Colonic mucosa (tissue), 4 donors: ENCODE measurements around the gene CES3. TPM values are rescaled to one million over a fixed set of nuclear protein-coding genes. Genes with fewer than 3 reads are reported as not detected.

ENCODE experiments used
- DNase-seq: peaks from one replicate; pipeline ENCODE4 v3.0.0-alpha.2; 2020
- H3K27ac ChIP-seq: fragments of 200-600 bp; one replicate; pipeline ENCODE4 v1.8.0; 2021
- H3K27me3 ChIP-seq: fragments of 200-600 bp; one replicate; pipeline ENCODE4 v1.8.0; 2021
- H3K36me3 ChIP-seq: fragments of 200-600 bp; one replicate; pipeline ENCODE4 v1.8.0; 2021
- H3K4me1 ChIP-seq: fragments of 200-600 bp; one replicate; pipeline ENCODE4 v1.8.0; 2021; ENCODE audit warnings: mild to moderate bottlenecking
- H3K4me3 ChIP-seq: fragments of 200-600 bp; one replicate; pipeline ENCODE4 v1.8.0; 2021
- H3K9ac ChIP-seq, 2 donors: one replicate each; pipeline ENCODE4 v1.7.0; 2013; ENCODE audit warnings: control low read depth in 2 of 2, low read depth in 2 of 2, low read length in 2 of 2
- H3K9me3 ChIP-seq: fragments of 200-600 bp; one replicate; pipeline ENCODE4 v1.8.0; 2021
- intact Hi-C: fragments of 100-400 bp; cut with DNase I; formaldehyde crosslinking; loops from one replicate; pipeline ENCODE4 v1.14.1; 2022
- total RNA-seq, 2 donors: library from RNA; stranded (reverse); fragmentation: NEBNext Ultra II Directional in 1 of 2; extraction: Animal tissue kit (Norgen Biotek cat#: 25700) in 1 of 2; gene quantifications; one replicate each; pipeline ENCODE4 v1.2.1, GENCODE V29; 2021
- TF ChIP-seq, protein P1 (sequence below): fragments of 200-600 bp; IDR thresholded peaks from one replicate; pipeline ENCODE4 v1.8.0; 2022; ENCODE audit warnings: antibody characterized with exemption, mild to moderate bottlenecking
- donor health status: healthy.
- donor health status: DM: no; HTN: no; CAD: no.
- donor health status: DM: no; HTN: no; CAD: no.

Gene CES3
- total RNA-seq, 2 donors from 2014 or later = 136 to 169 TPM

DNA sequence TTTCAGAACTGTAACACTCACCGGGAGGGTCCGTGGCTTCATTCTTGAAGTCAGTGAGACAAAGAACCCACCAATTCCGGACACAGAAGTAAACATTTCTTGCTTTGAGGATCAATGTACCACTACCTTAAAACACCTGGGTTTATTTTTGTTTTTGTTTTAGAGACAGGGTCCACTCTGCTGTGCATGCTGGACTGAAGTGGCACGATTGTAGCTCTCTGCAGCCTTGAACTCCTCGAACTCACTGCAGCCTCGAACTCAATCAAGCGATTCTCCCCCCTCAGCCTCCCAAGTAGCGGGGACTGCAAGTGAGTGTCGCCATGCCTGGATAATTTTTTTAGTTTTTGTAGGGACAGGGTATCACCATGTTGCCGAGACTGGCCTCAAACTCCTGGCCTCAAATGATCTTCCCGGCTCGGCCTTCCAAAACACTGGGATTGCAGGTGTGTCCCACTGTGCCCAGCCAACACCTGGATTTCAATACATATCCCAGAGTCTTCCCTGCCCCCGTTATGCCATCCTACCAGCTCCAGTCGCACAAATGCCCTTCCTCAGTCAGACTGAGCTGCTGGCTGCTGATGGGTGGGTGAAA is 14.3 kb downstream of the CES3 start:
- intact Hi-C loops = loop anchor here (5.0 to 10.0 kb wide), 2 partner anchors 182 to 209 kb away; partner anchors contain the start of genes FBXL8, MATCAP1 and TRADD
- Histone ChIP-seq H3K9ac (no peak overlapping the region), H3K27me3 (no peaks in the 10 kb centered on the region), H3K36me3 (no peaks in the 10 kb centered on the region), H3K4me1 (no peaks in the 10 kb centered on the region), H3K27ac (no peak overlapping the region), H3K4me3 (no peak overlapping the region), H3K9me3 (no peaks in the 10 kb centered on the region)
- no peak for DNase-seq
- TF ChIP-seq, protein P1, sequence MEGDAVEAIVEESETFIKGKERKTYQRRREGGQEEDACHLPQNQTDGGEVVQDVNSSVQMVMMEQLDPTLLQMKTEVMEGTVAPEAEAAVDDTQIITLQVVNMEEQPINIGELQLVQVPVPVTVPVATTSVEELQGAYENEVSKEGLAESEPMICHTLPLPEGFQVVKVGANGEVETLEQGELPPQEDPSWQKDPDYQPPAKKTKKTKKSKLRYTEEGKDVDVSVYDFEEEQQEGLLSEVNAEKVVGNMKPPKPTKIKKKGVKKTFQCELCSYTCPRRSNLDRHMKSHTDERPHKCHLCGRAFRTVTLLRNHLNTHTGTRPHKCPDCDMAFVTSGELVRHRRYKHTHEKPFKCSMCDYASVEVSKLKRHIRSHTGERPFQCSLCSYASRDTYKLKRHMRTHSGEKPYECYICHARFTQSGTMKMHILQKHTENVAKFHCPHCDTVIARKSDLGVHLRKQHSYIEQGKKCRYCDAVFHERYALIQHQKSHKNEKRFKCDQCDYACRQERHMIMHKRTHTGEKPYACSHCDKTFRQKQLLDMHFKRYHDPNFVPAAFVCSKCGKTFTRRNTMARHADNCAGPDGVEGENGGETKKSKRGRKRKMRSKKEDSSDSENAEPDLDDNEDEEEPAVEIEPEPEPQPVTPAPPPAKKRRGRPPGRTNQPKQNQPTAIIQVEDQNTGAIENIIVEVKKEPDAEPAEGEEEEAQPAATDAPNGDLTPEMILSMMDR = no peak

DNA sequence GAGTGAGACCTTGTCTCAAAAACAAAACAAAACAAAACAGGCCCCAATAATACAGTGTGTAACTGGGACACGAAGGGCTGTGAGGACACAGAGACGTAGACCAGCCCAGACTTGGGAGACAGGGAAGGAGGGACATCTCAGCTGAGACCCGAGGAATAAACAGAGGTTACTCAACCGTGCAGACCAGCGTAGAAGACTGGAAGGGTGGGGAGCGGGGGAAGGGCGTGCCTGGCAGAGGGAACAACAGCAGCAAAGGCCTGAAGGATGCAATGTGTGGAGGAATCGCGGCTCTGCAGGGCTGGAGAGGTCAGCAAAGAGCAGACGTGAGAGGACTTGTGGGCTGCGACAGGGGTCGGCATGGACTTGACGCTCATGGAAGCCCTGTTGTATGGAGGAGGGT is 15.7 kb downstream of the CES3 start:
- DNase-seq = no peak
- no peak overlapping the region for H3K4me3 ChIP-seq

DNA sequence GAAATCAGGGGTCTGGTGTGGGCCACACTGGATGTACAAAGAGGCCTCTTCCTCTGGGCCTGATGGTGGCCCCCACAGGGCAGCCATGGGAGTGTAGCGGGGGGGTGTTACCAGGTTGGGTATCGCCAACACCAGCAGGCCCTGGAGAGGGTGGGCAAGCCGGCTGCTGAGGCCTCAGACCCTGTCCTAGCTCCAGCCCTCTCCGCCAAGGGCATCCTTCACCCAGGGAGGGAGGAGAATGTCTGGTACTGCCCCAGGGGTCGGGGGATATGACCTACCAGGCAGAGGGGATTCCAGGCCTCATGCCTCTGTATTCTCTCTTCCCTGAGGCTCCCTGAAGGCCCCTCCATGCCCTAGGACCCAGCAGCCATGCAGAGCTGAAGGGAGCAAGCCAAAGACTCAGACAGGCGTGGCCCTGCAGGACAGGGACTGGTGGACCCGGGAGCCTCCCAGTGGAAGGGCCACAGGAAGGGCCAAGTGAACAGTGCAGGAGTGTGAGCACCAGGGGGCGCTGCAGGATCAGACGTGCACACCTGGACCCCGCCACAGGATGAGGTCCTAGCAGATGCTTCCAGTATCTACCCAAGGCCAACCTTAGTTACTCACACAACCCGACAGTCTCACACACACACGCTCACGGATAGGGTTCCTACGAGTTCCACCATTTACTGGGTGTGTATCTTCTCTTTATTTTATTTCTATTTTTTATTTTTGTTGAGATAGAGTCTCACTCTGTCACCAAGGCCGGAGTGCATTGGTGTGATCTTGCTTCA is 16.5 kb downstream of the CES3 start:
- no peak overlapping the region for H3K27ac ChIP-seq
- no peaks in the 10 kb centered on the region for H3K9me3 ChIP-seq
- no peak overlapping the region for H3K4me3 ChIP-seq
- no peaks in the 10 kb centered on the region for H3K4me1 ChIP-seq
- no peaks in the 10 kb centered on the region for H3K36me3 ChIP-seq
- intact Hi-C loops = loop anchor here (5.0 to 10.0 kb wide), 2 partner anchors 180 to 207 kb away; partner anchors contain the start of genes FBXL8, MATCAP1 and TRADD
- peak; percentile 93 for DNase-seq
- TF ChIP-seq, protein P1 = peak; percentile 93
- H3K9ac ChIP-seq = no peak overlapping the region
- no peaks in the 10 kb centered on the region for H3K27me3 ChIP-seq

More for the DNA sequence above, 15.7 kb downstream of the CES3 start:
- Histone ChIP-seq H3K9ac (no peak overlapping the region), H3K27ac (no peak overlapping the region), H3K27me3 (no peaks in the 10 kb centered on the region), H3K9me3 (no peaks in the 10 kb centered on the region), H3K4me1 (no peaks in the 10 kb centered on the region), H3K36me3 (no peaks in the 10 kb centered on the region)
- intact Hi-C loops = loop anchor here (5.0 to 10.0 kb wide), 2 partner anchors 181 to 208 kb away; partner anchors contain the start of genes FBXL8, MATCAP1 and TRADD
- TF ChIP-seq, protein P1 = no peak

DNA sequence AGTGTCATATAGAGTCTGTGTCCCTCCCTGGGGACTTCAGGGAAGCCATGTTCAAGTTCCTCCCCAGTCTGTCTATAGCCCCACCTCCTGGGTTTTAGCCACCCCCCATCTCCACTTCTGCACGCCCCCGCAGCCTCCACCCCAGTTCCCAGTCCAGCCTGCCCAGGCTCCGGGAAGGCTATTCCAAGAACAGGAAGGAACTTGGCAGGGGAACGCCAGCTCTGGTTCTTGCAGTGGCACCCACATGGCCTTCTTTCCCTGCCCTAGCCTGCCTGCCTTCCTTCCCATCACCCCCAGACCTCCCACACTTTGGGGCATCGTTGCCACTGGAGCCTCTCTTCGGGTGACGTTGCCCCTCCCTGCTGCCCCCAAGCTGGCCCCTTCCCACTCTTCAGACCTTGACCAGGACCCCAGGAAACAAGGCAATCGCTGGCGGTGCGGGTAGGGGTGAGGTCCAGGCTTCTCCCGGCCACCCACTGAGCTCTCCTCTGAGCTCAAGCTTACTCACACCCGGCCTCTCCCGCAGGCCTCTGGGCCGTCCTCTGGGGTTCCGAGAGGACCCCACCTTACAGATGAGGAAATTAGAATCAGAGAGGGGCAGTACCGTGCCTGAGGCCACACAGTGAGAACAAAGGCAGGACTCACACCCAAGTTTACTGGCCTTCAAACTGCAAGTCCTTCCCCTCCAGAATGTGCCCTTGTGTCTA is 18.1 kb downstream of the CES3 start:
- TF ChIP-seq, protein P1 = no peak
- Histone ChIP-seq H3K4me1 (no peaks in the 10 kb centered on the region), H3K36me3 (no peaks in the 10 kb centered on the region), H3K9ac (no peak overlapping the region), H3K4me3 (no peak overlapping the region), H3K27me3 (no peaks in the 10 kb centered on the region), H3K9me3 (no peaks in the 10 kb centered on the region), H3K27ac (no peak overlapping the region)
- intact Hi-C loops = loop anchor here (5.0 to 10.0 kb wide), 2 partner anchors 178 to 206 kb away; partner anchors contain the start of genes FBXL8, MATCAP1 and TRADD
- DNase-seq = no peak

DNA sequence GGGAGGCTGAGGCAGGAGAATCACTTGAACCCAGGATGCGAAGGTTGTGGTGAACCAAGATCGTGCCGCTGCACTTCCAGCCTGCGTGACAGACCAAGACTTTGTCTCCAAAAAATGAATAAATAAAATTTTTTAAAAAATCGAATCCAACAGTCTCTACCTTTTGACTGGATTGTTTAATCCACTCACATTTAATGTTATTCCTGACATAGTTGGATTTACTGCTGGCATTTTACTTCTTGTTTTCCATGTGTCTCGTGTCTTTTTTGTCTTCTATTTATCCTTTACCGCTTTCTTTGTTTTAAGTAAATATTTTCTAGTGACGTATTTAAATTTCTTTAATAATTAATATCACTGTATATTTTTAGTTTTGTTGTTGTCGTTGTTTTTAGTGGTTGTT is 22.0 kb downstream of the CES3 start:
- H3K4me1 ChIP-seq = no peaks in the 10 kb centered on the region
- H3K27ac ChIP-seq = no peak overlapping the region
- DNase-seq = no peak
- H3K36me3 ChIP-seq = no peaks in the 10 kb centered on the region
- H3K27me3 ChIP-seq = no peaks in the 10 kb centered on the region
- no peak overlapping the region for H3K4me3 ChIP-seq
- TF ChIP-seq, protein P1 = no peak
- H3K9ac ChIP-seq = no peak overlapping the region
- H3K9me3 ChIP-seq = no peaks in the 10 kb centered on the region
- intact Hi-C loops = no loop called here
